Right hindlimb (tissue), 1 donor: ENCODE data around the gene TUSC2.
A peak's percentile ranks its signal among the peaks of the same experiment; 100 is the strongest.
"Not testable (repeated sequence)": the region's sequence is repeated elsewhere in the genome, so short reads cannot be mapped to it uniquely, and the experiment has no call there.

ENCODE experiments used
- DNase-seq: peaks from one replicate; pipeline ENCODE4 v3.0.0-alpha.2; 2018

Gene TUSC2

GRCh38 chr3:50293079-50293801 lies 34.8 kb downstream of the TUSC2 start:
- no peak for DNase-seq

- peak; percentile 98 for DNase-seq
Observed at GRCh38 chr3:50292159-50293078, 35.6 kb downstream of the TUSC2 start, which contains the start of gene IFRD2. Gene IFRD2 (minus strand): TSS chr3:50292429. CDS start chr3:50292274, 155 bp downstream.

GRCh38 chr3:50290161-50290641 lies 37.8 kb downstream of the TUSC2 start:
- peak; percentile 25 for DNase-seq

GRCh38 chr3:50289130-50289529 lies 38.9 kb downstream of the TUSC2 start:
- DNase-seq, result no peak

- no peak for DNase-seq
Observed at GRCh38 chr3:50288387-50289007, 39.5 kb downstream of the TUSC2 start.

GRCh38 chr3:50287262-50287661 lies 40.8 kb downstream of the TUSC2 start:
- no peak for DNase-seq

GRCh38 chr3:50286322-50287227 lies 41.4 kb downstream of the TUSC2 start:
- peak; percentile 18 for DNase-seq

GRCh38 chr3:50284121-50284520 lies 43.9 kb downstream of the TUSC2 start:
- not testable (repeated sequence) for DNase-seq

- DNase-seq, result no peak
Observed at GRCh38 chr3:50279255-50280016, 48.6 kb downstream of the TUSC2 start.

- DNase-seq, result no peak
Observed at GRCh38 chr3:50278880-50279224, 49.2 kb downstream of the TUSC2 start, which contains the start of gene LSMEM2. Gene LSMEM2 (plus strand): TSS chr3:50279087. CDS start chr3:50279114, 27 bp downstream.

GRCh38 chr3:50278123-50278879 lies 49.7 kb downstream of the TUSC2 start:
- no peak for DNase-seq

- no peak for DNase-seq
Observed at GRCh38 chr3:50276762-50277101, 51.3 kb downstream of the TUSC2 start.

GRCh38 chr3:50275996-50276761 lies 51.8 kb downstream of the TUSC2 start:
- no peak for DNase-seq

- no peak for DNase-seq
Observed at GRCh38 chr3:50275141-50275995, 52.7 kb downstream of the TUSC2 start.
